Esophagus squamous epithelium (tissue), 4 donors: ENCODE measurements around the gene PICK1.

Experiments
- POLR2A ChIP-seq, 4 donors: fragments of 450-650 bp; IDR thresholded peaks; one replicate each; pipeline ENCODE4 v1.6.1; 2017; ENCODE audit warnings: antibody characterized with exemption in 4 of 4, mild to moderate bottlenecking in 4 of 4, moderate library complexity in 3 of 4
- TF ChIP-seq, protein P1 (sequence below), 6 experiments: fragments of 450-650 bp in 4 of 6; fragments of 200-600 bp in 2 of 6; sonication (generic) in 2 of 6; IDR thresholded peaks; one replicate each; pipeline ENCODE4 v1.5.1; 2016 to 2019; ENCODE audit warnings: antibody characterized with exemption in 6 of 6, mild to moderate bottlenecking in 4 of 6, moderate library complexity in 4 of 6

DNA sequence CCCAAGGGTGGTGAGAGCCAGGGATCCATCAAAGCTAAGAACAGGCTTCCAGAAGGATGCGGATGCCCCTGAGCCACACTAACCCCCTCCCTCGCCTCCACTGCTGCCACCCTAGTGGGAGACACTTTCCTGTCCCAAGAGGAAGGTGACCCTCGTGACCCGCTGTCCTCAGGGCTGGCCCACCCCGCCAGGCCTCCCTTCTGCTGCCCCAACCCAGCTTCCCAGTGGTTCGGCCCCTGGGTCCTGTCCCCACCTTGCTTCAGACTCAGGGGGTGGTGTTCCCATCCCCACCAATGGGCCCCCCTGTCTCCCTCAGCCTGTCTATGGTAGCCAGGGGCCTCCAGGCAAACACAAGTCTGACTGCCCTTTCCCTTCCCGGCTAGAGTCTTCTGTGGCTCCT, 6.5 kb upstream of the PICK1 start:
- TF ChIP-seq, protein P1, sequence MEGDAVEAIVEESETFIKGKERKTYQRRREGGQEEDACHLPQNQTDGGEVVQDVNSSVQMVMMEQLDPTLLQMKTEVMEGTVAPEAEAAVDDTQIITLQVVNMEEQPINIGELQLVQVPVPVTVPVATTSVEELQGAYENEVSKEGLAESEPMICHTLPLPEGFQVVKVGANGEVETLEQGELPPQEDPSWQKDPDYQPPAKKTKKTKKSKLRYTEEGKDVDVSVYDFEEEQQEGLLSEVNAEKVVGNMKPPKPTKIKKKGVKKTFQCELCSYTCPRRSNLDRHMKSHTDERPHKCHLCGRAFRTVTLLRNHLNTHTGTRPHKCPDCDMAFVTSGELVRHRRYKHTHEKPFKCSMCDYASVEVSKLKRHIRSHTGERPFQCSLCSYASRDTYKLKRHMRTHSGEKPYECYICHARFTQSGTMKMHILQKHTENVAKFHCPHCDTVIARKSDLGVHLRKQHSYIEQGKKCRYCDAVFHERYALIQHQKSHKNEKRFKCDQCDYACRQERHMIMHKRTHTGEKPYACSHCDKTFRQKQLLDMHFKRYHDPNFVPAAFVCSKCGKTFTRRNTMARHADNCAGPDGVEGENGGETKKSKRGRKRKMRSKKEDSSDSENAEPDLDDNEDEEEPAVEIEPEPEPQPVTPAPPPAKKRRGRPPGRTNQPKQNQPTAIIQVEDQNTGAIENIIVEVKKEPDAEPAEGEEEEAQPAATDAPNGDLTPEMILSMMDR (IDR thresholded peaks at IDR 0.05) = no peak
- no peak for TF ChIP-seq POLR2A (IDR thresholded peaks at IDR 0.05)
